ENCODE data around the gene IRGC. TPM values are rescaled to one million over a fixed set of nuclear protein-coding genes. Genes with fewer than 3 reads are reported as not detected.

The IRGC gene
- total and polyA plus RNA-seq, 2 of the 4 experiments (the other 2 are of a cell fraction), result not detected

DNA sequence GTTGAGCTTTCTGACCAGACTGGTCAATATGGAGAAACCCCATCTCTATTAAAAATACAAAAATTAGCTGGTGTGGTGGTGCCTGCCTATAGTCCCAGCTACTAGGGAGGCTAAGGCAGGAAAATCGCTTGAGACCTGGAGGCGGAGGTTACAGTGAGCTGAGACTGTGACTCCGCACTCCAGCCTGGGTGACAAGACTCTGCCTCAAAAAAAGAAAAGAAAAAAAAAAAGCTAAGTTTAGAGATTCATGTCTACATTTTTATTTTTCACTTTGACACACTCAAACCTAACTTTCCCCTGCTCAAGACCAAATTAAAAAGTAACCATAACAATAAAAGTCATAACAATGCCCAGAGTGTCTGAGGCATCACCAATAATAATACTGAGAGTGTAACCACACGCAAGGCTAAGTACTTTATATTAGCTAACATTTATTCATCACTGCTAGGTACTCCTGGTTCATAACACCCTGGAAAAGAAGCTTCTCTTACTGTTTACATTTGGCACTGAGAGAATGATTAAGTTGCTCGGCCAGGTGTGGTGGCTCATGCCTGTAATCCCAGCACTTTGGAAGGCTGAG, 5.7 kb downstream of the IRGC start:
- Histone ChIP-seq H3K4me2 (ENCODE audit: low read depth, low read length) (no peak overlapping the region), H2AK9ac (replicated peaks; ENCODE audit: low read depth, low read length, poor library complexity) (no peak overlapping the region), H3K18ac (ENCODE audit: low read depth, low read length) (no peak overlapping the region), H3K4ac (ENCODE audit: low read depth, low read length) (no peak overlapping the region), H3K79me1 (ENCODE audit: low read depth in 1 of 2, low read length in 2 of 2) (no peaks in the 10 kb centered on the region), H3K23ac (ENCODE audit: low read depth, low read length) (no peak overlapping the region), H4K91ac (ENCODE audit: insufficient read depth, low read depth, low read length) (no peak overlapping the region), H3K36me3 (ENCODE audit: control insufficient read depth, insufficient read depth, low read length) (no peaks in the 10 kb centered on the region), H4K5ac (ENCODE audit: low read depth, low read length) (no peak overlapping the region), H2BK5ac (ENCODE audit: low read depth, low read length, poor library complexity, severe bottlenecking) (no peak overlapping the region), H2AK5ac (ENCODE audit: low read depth, low read length) (no peak overlapping the region), H2AFZ (replicated peaks; ENCODE audit: low read length, poor library complexity) (no peak overlapping the region), H3K9me3 (ENCODE audit: control insufficient read depth, insufficient read depth, low read length) (no peaks in the 10 kb centered on the region), H3K4me1 (ENCODE audit: control insufficient read depth, insufficient read depth, low read length) (no peaks in the 10 kb centered on the region), H3K4me3 (ENCODE audit: insufficient read depth, low read depth, low read length) (no peak overlapping the region), H2BK15ac (ENCODE audit: low read depth, low read length) (no peak overlapping the region), H3K9ac (ENCODE audit: low read depth, low read length) (no peak overlapping the region), H3K14ac (replicated peaks; ENCODE audit: low read depth, low read length) (no peak overlapping the region), H4K8ac (ENCODE audit: low read depth in 2 of 2, low read length in 2 of 2) (no peak overlapping the region), H3K27me3 (ENCODE audit: control insufficient read depth, insufficient read depth, low read length) (no peaks in the 10 kb centered on the region), H2BK20ac (ENCODE audit: low read depth, low read length) (no peak overlapping the region), H3K27ac (ENCODE audit: insufficient read depth, low read length) (no peak overlapping the region), H3K9me1 (ENCODE audit: insufficient read depth, low read length) (no peaks in the 10 kb centered on the region), H3K56ac (ENCODE audit: extremely low read depth, insufficient read depth, low read length) (no peak overlapping the region), H4K20me1 (ENCODE audit: insufficient read depth, low read length) (no peaks in the 10 kb centered on the region), H2BK120ac (ENCODE audit: low read depth, low read length) (no peak overlapping the region)
- WGBS, 2 experiments (ENCODE audit: extremely low coverage in 2 of 2, insufficient read length in 1 of 2), result no CpG with 5 or more reads among the region's 5 CpGs
- BruUV-seq (replicated peaks), result no TSS peak
- DNase-seq, result no peak
- dilution Hi-C loops (cut with HindIII; ENCODE audit: low sequenced_read_pairs, unreplicated experiment) (no loop called here), in situ Hi-C loops (cut with MboI; ENCODE audit: low sequenced_read_pairs) (no loop called here), intact Hi-C loops (cut with micrococcal nuclease) (no loop called here)
- no peak for ATAC-seq (ENCODE audit: low read depth)
- POLR2A ChIA-PET (ENCODE audit: unreplicated experiment), result no interaction called here
- CTCF ChIA-PET, result interaction anchor here (1.0 to 1.3 kb wide), 2 partner anchors 15 to 38 kb away, joined by 3 read pairs; no protein-coding TSS in a partner anchor
- TF ChIP-seq, protein P1, sequence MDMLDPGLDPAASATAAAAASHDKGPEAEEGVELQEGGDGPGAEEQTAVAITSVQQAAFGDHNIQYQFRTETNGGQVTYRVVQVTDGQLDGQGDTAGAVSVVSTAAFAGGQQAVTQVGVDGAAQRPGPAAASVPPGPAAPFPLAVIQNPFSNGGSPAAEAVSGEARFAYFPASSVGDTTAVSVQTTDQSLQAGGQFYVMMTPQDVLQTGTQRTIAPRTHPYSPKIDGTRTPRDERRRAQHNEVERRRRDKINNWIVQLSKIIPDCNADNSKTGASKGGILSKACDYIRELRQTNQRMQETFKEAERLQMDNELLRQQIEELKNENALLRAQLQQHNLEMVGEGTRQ (IDR thresholded peaks at IDR 0.05; ENCODE audit: low read depth, low read length), result no peak
- TF ChIP-seq RAD21 (IDR thresholded peaks at IDR 0.05; ENCODE audit: low read length) (no peak), POLR2A (IDR thresholded peaks at IDR 0.05; ENCODE audit: low read depth, low read length) (no peak), BHLHE40 (IDR thresholded peaks at IDR 0.05; ENCODE audit: low read depth, low read length) (no peak), MAFK (IDR thresholded peaks at IDR 0.05; ENCODE audit: low read depth, low read length) (no peak), CEBPB (IDR thresholded peaks at IDR 0.05; ENCODE audit: low read depth, low read length) (no peak), RFX5 (IDR thresholded peaks at IDR 0.05; ENCODE audit: low read depth, low read length) (no peak), FOS (IDR thresholded peaks at IDR 0.05; ENCODE audit: low read depth, low read length) (no peak), CHD1 (IDR thresholded peaks at IDR 0.05; ENCODE audit: low read depth, low read length) (no peak), NFE2L2 (IDR thresholded peaks at IDR 0.05; ENCODE audit: low read depth, low read length) (no peak), MXI1 (IDR thresholded peaks at IDR 0.05; ENCODE audit: borderline replicate concordance, low read depth, low read length) (no peak), MAZ (IDR thresholded peaks at IDR 0.05; ENCODE audit: borderline replicate concordance, low read depth, low read length) (no peak), RCOR1 (IDR thresholded peaks at IDR 0.05; ENCODE audit: insufficient replicate concordance, low read length) (no peak), SMC3 (IDR thresholded peaks at IDR 0.05; ENCODE audit: low read depth, low read length) (no peak)
- TF ChIP-seq, protein P2, sequence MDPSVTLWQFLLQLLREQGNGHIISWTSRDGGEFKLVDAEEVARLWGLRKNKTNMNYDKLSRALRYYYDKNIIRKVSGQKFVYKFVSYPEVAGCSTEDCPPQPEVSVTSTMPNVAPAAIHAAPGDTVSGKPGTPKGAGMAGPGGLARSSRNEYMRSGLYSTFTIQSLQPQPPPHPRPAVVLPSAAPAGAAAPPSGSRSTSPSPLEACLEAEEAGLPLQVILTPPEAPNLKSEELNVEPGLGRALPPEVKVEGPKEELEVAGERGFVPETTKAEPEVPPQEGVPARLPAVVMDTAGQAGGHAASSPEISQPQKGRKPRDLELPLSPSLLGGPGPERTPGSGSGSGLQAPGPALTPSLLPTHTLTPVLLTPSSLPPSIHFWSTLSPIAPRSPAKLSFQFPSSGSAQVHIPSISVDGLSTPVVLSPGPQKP (IDR thresholded peaks at IDR 0.05; ENCODE audit: borderline replicate concordance, low read depth, low read length), result no peak
- TF ChIP-seq, protein P3, sequence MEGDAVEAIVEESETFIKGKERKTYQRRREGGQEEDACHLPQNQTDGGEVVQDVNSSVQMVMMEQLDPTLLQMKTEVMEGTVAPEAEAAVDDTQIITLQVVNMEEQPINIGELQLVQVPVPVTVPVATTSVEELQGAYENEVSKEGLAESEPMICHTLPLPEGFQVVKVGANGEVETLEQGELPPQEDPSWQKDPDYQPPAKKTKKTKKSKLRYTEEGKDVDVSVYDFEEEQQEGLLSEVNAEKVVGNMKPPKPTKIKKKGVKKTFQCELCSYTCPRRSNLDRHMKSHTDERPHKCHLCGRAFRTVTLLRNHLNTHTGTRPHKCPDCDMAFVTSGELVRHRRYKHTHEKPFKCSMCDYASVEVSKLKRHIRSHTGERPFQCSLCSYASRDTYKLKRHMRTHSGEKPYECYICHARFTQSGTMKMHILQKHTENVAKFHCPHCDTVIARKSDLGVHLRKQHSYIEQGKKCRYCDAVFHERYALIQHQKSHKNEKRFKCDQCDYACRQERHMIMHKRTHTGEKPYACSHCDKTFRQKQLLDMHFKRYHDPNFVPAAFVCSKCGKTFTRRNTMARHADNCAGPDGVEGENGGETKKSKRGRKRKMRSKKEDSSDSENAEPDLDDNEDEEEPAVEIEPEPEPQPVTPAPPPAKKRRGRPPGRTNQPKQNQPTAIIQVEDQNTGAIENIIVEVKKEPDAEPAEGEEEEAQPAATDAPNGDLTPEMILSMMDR (conservative IDR thresholded peaks at IDR 0.05; ENCODE audit: low read depth, low read length), result no peak

Data from IMR-90 (cell line).